ENCODE results near the gene HES5.

HES5 gene

GRCh38 chr1:2499986-2500596 is 30.0 kb downstream of the HES5 start:
- no peak for DNase-seq (ENCODE audit: low spot score)

DNA sequence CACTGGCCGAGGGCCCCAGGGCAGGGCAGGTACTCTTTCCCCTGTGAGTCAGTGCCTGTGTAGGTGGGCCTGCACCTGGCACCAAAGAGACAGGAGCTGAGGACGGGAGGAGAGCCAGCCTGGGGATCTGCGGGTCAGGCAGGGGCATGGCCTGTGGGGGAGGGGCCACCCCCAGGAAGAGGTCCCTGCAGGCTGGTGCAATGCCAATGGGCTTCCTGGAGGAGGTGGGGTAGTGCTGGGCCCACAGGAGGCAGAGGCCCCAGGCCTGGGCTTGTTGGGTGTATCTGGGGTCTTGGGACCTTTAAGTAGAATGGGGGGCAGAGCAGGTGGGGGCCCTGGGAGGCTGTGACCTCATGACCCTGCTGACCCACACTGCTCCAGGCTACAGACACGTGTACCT is 30.8 kb downstream of the HES5 start:
- no peak for DNase-seq (ENCODE audit: low spot score)

DNA sequence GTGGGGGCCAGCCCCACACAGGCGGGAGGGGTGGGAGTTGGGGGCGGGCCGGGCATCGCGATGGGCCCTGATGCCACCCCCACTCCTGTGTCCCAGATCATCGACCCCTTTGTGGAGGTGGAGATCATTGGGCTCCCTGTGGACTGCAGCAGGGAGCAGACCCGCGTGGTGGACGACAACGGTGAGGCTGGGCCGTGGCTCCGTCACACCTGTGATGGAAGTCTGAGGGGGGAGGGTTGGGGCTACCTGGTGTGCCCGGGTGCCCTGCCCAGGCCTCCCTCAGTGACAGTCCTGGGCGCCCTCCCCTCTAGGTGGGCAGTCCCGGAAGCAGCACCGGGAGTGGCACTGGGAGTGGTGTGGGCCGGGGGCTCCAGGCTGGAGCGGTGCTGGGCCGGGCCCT is 31.4 kb downstream of the HES5 start:
- DNase-seq (ENCODE audit: low spot score) = no peak

DNA sequence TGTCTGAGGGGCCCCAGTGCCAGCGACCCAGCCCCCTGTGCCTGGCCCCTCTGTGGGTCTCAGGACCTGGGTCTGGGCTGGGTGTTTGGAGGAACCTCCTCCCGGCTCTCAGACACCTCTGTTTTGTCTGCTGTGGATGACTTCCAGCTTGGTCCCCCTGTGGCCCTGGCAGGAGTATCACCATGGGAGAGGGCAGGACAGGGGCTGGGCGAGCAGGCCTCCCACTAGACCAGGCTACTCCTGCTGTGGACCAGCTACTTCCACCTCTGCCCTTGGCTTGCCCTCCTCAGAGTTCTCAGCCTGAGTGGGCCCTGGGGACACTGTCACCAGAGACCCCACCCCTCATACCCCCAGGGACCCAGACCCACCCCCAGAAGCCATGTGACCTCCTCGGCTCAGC is 32.2 kb downstream of the HES5 start:
- no peak for DNase-seq (ENCODE audit: low spot score)

DNA sequence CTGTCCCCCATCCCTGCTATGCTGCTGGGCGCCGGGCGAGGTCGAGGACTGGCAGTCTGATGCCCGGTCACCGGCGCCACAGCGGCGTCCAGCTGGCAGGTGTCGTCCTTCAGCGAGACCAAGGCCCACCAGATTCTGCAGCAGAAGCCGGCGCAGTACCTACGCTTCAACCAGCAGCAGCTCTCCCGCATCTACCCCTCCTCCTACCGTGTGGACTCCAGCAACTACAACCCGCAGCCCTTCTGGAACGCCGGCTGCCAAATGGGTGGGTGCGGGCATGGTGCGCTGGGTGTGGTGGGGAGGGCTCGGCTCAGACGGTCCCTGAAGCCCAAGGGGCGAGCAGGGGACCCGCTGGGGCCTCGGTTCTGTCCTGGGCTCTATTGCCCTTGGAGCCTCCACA is 33.3 kb downstream of the HES5 start:
- no peak for DNase-seq (ENCODE audit: low spot score)

DNA sequence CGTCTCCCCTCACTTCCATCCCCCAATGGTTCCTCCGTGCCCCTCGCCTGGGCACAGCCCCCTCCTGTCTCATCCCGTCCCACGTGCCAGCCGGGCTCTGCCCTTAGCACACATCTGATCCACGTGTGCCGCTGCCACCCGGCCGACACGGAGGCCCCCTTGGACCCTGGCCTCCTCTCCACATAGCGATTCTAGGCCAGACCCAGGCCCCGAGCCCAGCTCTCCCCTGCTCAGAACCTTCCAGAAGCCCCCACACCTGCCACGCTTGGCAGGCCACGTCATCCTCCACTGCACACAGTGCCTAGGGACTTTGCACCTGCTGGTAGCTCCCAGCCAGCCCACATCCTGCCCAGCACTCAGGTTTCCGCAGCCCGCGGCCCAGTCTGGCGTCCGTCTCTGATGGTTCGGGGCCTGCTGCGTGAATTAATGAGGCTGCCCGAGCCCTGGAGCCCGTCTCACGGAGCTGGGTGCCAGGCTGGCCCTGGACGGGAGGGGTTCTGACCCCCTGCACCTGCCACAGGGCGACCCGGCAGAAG is 33.9 kb downstream of the HES5 start:
- no peak for DNase-seq (ENCODE audit: low spot score)

DNA sequence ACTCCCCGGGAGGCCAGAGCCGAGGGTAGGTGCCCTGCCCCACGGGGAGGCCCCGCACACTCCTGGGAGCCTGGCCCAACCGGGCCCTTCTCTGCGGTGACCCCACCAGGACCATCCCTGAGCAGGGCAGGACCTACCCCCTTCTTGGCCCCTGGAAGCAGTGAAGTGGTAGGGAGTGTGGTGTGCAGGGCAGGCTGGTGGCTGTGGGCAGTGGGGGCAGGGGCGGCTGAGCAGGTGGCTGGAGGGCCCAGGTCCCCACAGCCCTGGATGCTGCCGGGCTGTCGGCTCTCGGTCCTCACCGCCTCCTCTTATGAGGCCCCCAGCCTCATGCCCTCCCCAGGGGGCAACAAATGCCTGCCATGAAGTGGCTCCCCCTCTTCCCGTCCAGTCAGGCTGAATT is 34.5 kb downstream of the HES5 start:
- DNase-seq (ENCODE audit: low spot score) = no peak

- DNase-seq (ENCODE audit: low spot score) = no peak
Observed at GRCh38 chr1:2495026-2495425, 35.0 kb downstream of the HES5 start.

DNA sequence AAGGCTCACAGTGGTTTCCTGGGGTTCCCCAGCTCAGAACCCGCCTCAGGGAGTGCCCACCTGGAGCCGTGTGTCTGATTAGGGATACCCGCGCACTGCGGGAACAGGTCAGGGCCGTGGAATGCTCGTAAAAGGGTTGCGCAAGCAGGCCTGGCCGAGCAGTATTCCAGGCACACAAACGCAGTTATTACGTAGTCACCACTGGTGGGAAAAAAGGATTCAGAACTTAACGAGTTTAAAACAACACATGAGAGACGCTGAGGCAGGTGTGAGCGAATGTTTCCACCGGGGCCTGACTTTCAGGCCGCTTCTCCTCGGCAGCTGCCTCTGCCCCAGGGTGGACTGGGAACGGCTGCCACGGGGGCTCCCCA is 35.8 kb downstream of the HES5 start:
- DNase-seq (ENCODE audit: low spot score) = no peak

DNA sequence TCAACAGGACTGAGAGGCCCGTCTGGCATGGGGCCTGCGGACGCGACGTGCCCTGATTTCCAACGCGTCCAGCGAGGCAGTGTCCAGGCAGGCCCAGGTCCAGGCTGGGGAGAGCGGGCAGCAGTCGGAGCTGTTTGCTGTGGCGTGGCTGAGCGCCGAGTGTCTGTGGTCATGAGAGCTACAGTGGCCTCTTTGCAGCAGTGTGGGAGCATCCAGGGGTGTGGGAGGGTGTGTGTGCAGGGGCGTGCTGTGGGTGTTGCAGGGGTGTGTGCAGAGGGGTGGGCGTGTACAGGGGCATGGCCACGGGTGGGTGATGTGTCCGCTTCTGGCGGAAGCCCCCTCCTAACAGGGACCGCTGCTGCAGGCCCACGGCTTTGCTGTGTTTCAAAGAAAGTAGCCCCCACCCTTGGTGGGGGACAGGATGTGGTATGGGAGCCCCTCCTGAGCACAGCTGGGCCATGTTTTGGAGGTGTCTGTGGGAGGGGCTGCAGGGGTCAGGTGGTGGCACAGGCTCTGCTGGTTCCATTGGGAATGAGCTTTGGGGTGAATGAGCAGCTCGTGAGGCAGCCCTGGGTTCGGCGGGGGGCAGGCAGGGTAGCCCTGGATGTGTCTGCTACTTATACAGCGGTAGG is 36.3 kb downstream of the HES5 start:
- DNase-seq (ENCODE audit: low spot score) = no peak

DNA sequence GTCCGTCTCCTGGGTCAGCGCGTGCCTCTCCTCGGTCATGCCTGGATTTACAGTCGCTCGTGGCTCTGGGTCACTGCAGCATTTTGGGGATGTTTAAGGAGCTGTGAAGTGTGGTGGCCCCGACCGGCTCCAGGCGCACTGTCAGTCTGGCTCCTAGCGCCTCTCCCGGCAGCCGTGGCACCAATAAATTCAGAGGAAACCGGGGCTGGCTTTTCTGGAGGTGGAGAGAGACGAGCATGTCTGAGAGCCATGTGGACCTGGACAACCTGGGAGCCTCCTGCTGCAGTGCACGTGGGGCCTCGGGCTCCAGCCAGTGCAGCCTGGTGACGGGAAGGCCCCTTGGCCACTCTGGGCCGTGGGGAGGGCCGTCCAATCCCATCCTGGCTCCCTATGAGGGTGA is 36.8 kb downstream of the HES5 start:
- no peak for DNase-seq (ENCODE audit: low spot score)

GRCh38 chr1:2492091-2492490 is 38.0 kb downstream of the HES5 start:
- DNase-seq (ENCODE audit: low spot score) = no peak

DNA sequence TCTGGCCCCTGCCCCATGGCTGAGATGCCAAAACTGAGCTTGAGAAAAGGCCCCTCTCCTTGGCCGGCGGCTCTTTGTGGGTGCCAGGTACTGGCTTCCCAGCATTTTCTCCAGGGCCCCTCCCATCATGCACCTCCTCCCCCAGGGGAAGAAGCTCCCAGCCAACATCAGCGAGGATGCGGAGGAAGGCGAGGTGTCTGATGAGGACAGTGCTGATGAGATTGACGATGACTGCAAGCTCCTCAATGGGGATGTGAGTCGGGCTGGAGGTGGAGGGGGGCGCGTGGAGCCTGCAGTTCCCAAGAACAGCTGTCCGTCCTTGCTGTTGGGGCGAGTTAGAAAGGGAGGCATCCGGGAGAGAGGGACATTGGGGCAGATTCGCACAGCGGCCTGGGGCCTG is 40.4 kb downstream of the HES5 start:
- DNase-seq (ENCODE audit: low spot score) = no peak

GRCh38 chr1:2488688-2489087 is 41.4 kb downstream of the HES5 start:
- no peak for DNase-seq (ENCODE audit: low spot score)

- DNase-seq (ENCODE audit: low spot score) = no peak
Observed at GRCh38 chr1:2486558-2486957, 43.5 kb downstream of the HES5 start.

DNA sequence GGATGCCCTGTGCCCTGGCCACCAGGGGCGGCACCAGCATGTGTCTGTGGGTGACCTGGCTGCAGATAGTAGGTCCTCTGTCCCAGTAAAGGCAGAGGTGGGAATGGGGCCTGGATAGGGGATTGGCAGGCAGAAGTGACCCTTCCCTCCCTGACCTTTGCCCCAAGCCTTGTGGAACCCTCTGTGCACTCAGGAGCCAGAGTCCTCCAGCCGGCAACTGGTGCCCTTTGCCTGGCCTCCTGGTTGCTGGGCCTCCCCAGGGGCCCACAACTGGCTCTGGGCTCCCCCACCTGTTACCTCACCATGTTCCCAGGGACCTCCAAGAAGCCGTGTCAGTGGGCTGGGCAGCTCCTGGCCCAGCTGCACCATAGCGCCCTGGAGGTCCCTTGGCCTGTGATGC is 44.0 kb downstream of the HES5 start:
- no peak for DNase-seq (ENCODE audit: low spot score)

DNA sequence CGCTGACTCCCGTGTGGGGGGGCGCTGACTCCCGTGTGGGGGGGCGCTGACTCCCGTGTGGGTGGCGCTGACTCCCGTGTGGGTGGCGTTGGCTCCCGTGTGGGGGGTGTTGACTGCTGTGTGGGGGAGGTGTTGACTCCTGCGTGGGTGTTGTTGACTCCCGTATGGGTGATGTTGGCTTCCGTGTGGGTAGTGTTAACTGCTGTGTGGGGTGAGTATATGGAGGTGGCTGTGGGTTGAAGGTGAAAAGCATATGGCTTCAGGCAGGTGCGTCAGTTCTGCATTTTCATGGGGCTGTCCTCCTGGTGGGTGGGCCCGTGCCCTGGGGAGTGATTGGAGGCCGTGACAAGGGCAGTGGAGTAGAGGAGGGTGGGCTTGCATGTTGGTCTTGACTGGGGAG is 46.1 kb downstream of the HES5 start:
- DNase-seq (ENCODE audit: low spot score) = no peak

DNA sequence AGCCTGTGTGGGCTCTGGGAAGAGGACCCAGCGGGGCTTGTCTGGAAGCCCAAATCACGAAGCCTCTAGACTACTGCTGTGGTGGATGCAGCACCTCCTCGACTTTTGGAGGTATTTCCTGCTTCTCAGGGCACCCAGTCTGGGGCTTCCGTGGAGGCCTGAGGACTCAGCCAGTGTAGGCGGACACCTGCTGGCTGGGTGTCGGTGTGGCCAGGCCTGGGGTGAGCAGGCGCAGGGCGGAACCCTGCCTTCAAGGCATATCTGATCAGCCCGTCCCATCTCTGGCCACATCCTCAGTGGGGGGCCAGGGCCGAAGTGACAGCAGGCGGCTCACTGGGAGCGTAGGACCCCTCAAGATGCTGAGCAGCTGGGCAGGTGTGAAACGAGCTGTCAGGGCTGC is 47.0 kb downstream of the HES5 start:
- DNase-seq (ENCODE audit: low spot score) = no peak

DNA sequence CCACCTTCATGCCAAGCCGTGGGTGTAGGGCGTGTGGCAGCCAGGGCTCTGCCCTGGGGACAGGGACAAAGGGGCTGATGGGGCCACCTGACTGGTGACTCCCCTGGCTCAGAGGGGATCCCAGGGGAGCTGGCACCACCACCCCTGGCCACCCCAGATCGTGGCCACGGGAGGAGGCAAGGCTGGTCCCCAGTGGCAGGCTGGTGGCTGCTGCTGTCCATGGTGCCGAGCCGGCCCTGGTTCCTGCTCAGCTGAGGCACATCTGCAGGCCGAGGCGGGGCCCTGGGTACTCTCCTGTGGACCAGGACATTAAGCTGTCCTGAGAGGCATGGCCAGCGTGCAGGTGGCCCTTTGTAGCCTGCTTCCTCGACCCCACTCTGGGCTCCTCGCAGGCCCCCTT is 47.5 kb downstream of the HES5 start:
- DNase-seq (ENCODE audit: low spot score) = no peak

DNA sequence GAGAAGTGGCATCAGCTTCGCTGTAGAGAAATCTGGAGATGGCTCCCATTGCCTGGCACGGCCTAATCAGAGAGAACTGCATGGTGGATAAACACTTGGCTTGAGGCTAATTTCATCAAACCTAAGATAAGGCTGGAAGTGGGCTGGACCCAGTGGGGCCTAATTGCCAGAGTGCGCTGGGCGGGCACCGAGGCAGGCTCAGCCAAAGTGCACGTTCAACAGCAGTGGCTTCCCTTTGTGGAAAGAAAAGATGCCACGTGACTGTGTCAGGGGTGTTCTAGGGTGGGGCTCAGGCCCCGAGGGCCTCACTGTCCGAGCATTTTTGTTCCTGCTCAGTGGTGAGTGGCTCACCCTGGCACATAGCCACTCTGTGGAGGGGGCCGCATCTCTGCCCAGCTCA is 48.2 kb downstream of the HES5 start:
- DNase-seq (ENCODE audit: low spot score) = no peak

- no peak for DNase-seq (ENCODE audit: low spot score)
Observed at GRCh38 chr1:2480986-2481364, 49.1 kb downstream of the HES5 start.

DNA sequence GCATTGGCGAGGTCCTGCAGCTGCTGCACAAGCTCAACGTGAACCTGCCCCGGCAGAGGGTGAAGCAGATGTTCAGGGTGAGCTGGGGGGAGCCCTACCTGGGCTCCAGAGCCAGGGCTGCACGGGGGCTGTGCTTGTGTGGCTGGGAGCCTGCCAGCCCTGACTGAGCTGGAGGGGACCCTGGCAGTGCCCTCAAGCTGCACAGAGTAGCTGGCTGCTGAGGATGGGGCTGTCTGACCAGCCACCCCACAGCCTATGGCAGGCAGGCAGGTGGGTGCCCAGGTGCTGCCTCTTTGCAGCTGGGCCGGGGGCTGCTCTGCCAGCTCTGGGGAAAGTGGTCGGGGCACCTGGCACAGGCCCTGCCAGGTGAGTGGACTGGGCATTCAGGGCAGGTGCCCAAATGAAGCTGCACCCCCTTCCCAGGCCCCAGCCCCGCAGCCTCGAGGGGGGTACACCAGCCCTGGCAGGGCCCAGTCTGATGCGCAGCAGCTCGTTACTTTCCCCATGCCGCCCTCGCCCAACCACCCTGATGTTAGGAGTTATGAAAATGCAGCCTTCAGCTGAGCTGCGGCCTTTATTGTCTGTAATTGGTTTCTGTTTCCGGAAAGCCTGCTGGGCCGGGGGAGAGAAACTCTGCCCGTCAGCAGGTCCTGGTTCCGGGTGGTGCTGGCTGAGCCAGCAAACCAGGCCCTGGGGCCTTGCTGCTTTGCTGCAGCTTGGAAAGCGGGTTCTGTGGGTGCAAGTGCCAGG is 49.7 kb downstream of the HES5 start:
- no peak for DNase-seq (ENCODE audit: low spot score)

DNA sequence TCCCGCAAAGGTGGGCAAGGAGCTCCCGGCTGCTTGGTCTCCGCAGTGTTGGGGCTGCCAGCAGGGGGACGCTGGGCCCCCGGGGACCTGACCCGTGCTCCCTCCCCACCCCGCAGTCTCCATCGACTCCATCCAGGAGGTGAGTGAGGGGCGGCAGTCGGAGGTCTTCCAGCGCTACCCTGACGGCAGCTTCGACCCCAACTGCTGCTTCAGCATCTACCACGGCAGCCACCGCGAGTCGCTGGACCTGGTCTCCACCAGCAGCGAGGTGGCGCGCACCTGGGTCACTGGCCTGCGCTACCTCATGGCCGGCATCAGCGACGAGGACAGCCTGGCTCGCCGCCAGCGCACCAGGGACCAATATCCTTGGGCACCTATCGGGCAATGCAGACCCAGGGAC is 50.4 kb downstream of the HES5 start:
- no peak for DNase-seq (ENCODE audit: low spot score)

DNA sequence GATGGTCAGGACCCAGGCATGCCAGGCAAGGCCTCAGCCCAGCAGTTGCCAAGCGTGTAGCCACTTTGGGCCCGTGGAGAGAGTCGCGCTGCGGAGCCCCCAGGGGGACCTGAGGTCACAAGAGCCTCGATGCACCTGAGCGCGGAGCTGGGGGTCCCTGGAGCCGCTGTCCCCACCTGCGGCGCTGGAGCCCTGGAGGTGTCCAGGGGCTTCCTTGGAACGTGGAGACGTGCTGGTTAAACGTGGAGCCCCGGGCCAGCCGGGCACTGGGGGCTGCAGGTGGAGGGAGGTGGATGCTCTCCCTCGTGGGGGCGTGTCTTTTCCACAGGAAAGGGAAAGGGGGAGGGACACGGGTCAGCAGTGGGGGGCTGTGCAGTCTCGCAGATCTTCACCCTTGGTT is 50.9 kb downstream of the HES5 start:
- DNase-seq (ENCODE audit: low spot score) = no peak

All from ecto neural progenitor cell (in vitro differentiated cells).